Measurements from ENCODE around the gene ZNF473.

GRCh38 chr19:50044922-50045321 is 19.1 kb downstream of the ZNF473 start:
- TF ChIP-seq POLR2A (IDR thresholded peaks at IDR 0.05; ENCODE audit: extremely low read depth, insufficient read length): no peak
- TF ChIP-seq, protein P1, sequence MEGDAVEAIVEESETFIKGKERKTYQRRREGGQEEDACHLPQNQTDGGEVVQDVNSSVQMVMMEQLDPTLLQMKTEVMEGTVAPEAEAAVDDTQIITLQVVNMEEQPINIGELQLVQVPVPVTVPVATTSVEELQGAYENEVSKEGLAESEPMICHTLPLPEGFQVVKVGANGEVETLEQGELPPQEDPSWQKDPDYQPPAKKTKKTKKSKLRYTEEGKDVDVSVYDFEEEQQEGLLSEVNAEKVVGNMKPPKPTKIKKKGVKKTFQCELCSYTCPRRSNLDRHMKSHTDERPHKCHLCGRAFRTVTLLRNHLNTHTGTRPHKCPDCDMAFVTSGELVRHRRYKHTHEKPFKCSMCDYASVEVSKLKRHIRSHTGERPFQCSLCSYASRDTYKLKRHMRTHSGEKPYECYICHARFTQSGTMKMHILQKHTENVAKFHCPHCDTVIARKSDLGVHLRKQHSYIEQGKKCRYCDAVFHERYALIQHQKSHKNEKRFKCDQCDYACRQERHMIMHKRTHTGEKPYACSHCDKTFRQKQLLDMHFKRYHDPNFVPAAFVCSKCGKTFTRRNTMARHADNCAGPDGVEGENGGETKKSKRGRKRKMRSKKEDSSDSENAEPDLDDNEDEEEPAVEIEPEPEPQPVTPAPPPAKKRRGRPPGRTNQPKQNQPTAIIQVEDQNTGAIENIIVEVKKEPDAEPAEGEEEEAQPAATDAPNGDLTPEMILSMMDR (IDR thresholded peaks at IDR 0.05; ENCODE audit: low read depth, low read length): no peak
- TF ChIP-seq MAX (IDR thresholded peaks at IDR 0.05; ENCODE audit: low read depth, low read length): no peak

Data from NB4 (cell line).